IMR-90 (cell line): Measurements from ENCODE around the gene HSPB6. TPM values are rescaled to one million over a fixed set of nuclear protein-coding genes. Genes with fewer than 3 reads are reported as not detected.

Source experiments
- ATAC-seq: fragments of 200-7000 bp; cut with Tn5 transposase; 2 replicates; pipeline ENCODE4 v1.9.1; 2020; ENCODE audit warnings: low read depth, mild to moderate bottlenecking, moderate library complexity
- BruUV-seq: library from RNA; stranded (reverse); fragments of 400-500 nt; replicated peaks from 2 replicates; lab custom pipeline; 2021; lab: Mats Ljungman, UMichigan
- CTCF ChIA-PET: fragments of 300-600 bp; formaldehyde crosslinking; extraction: SDS; loops from one replicate; lab custom pipeline; 2021; ENCODE audit warnings: antibody characterized with exemption; lab: Yijun Ruan, JAX
- POLR2A ChIA-PET: fragments of 300-600 bp; sonication (Branson Sonifier 250); formaldehyde crosslinking; loops from one replicate; lab custom pipeline; 2022; ENCODE audit warnings: antibody characterized with exemption; ENCODE audit not compliant: unreplicated experiment; lab: Charles Lee
- DNase-seq: peaks from one replicate; pipeline ENCODE4 v3.0.0; 2013
- H2AFZ ChIP-seq: replicated peaks from 2 replicates; pipeline ENCODE3; 2013; ENCODE audit warnings: low read length, mild to moderate bottlenecking; ENCODE audit not compliant: poor library complexity
- H2AK5ac ChIP-seq: 2 replicates; pipeline ENCODE4 v1.6.1; 2013; ENCODE audit warnings: low read depth, low read length, inconsistent platforms
- H2AK9ac ChIP-seq: replicated peaks from 2 replicates; pipeline ENCODE3; 2013; ENCODE audit warnings: mild to moderate bottlenecking, low read depth, low read length, moderate library complexity; ENCODE audit not compliant: poor library complexity
- H2BK120ac ChIP-seq: 2 replicates; pipeline ENCODE4 v1.6.1; 2013; ENCODE audit warnings: low read depth, low read length, inconsistent platforms
- H2BK15ac ChIP-seq: 3 replicates; pipeline ENCODE4 v1.6.1; 2013; ENCODE audit warnings: low read depth, low read length, inconsistent platforms
- H2BK20ac ChIP-seq: 2 replicates; pipeline ENCODE4 v1.6.1; 2013; ENCODE audit warnings: low read depth, mild to moderate bottlenecking, inconsistent platforms, low read length, moderate library complexity
- H2BK5ac ChIP-seq: 2 replicates; pipeline ENCODE4 v1.6.1; 2013; ENCODE audit warnings: mild to moderate bottlenecking, low read depth, low read length, inconsistent platforms; ENCODE audit not compliant: poor library complexity, severe bottlenecking
- H3K14ac ChIP-seq: replicated peaks from 2 replicates; pipeline ENCODE4 v1.6.1; 2013; ENCODE audit warnings: low read depth, low read length, inconsistent platforms
- H3K18ac ChIP-seq: 2 replicates; pipeline ENCODE4 v1.6.1; 2013; ENCODE audit warnings: low read depth, low read length, control low read depth
- H3K23ac ChIP-seq: 2 replicates; pipeline ENCODE4 v1.6.1; 2013; ENCODE audit warnings: low read depth, low read length, inconsistent platforms
- H3K27ac ChIP-seq: 2 replicates; pipeline ENCODE4 v1.5.1; 2013; ENCODE audit warnings: mild to moderate bottlenecking, control low read depth, low read length; ENCODE audit not compliant: insufficient read depth
- H3K27me3 ChIP-seq: 2 replicates; pipeline ENCODE4 v1.6.1; 2013; ENCODE audit warnings: low read length; ENCODE audit not compliant: control insufficient read depth, insufficient read depth
- H3K36me3 ChIP-seq: 2 replicates; pipeline ENCODE4 v1.6.1; 2013; ENCODE audit warnings: low read length, mixed read lengths; ENCODE audit not compliant: control insufficient read depth, insufficient read depth
- H3K4ac ChIP-seq: 2 replicates; pipeline ENCODE4 v1.6.1; 2013; ENCODE audit warnings: low read depth, low read length, inconsistent platforms
- H3K4me1 ChIP-seq: 2 replicates; pipeline ENCODE4 v1.6.1; 2013; ENCODE audit warnings: low read length, mixed read lengths; ENCODE audit not compliant: control insufficient read depth, insufficient read depth
- H3K4me2 ChIP-seq: 2 replicates; pipeline ENCODE4 v1.6.1; 2013; ENCODE audit warnings: low read depth, mild to moderate bottlenecking, control low read depth, low read length, moderate library complexity
- H3K4me3 ChIP-seq: 2 replicates; pipeline ENCODE4 v1.5.1; 2013; ENCODE audit warnings: low read depth, mild to moderate bottlenecking, control low read depth, low read length, moderate library complexity; ENCODE audit not compliant: insufficient read depth
- H3K56ac ChIP-seq: 2 replicates; pipeline ENCODE4 v1.6.1; 2013; ENCODE audit warnings: low read length, inconsistent platforms; ENCODE audit not compliant: insufficient read depth; ENCODE audit errors: extremely low read depth
- H3K79me1 ChIP-seq, 2 experiments: 2 replicates each; pipeline ENCODE4 v1.6.1; 2013; ENCODE audit warnings: low read length in 2 of 2, inconsistent platforms in 1 of 2, low read depth in 1 of 2
- H3K9ac ChIP-seq: 2 replicates; pipeline ENCODE4 v1.6.1; 2013; ENCODE audit warnings: low read depth, low read length, control low read depth
- H3K9me1 ChIP-seq: 2 replicates; pipeline ENCODE4 v1.6.1; 2013; ENCODE audit warnings: low read length, inconsistent platforms; ENCODE audit not compliant: insufficient read depth
- H3K9me3 ChIP-seq: 2 replicates; pipeline ENCODE4 v1.6.1; 2013; ENCODE audit warnings: low read length; ENCODE audit not compliant: control insufficient read depth, insufficient read depth
- H4K20me1 ChIP-seq: 2 replicates; pipeline ENCODE4 v1.6.1; 2013; ENCODE audit warnings: low read length, inconsistent platforms; ENCODE audit not compliant: insufficient read depth
- H4K5ac ChIP-seq: 2 replicates; pipeline ENCODE4 v1.6.1; 2013; ENCODE audit warnings: mild to moderate bottlenecking, low read depth, low read length, control low read depth
- H4K8ac ChIP-seq, 2 experiments: 2 replicates each; pipeline ENCODE4 v1.6.1; 2013; ENCODE audit warnings: low read depth in 2 of 2, low read length in 2 of 2, control low read depth in 1 of 2, inconsistent platforms in 1 of 2
- H4K91ac ChIP-seq: 2 replicates; pipeline ENCODE4 v1.6.1; 2013; ENCODE audit warnings: low read depth, low read length, inconsistent platforms; ENCODE audit not compliant: insufficient read depth
- MAFK ChIP-seq: IDR thresholded peaks from 2 replicates; pipeline ENCODE4 v1.6.1; 2012; ENCODE audit warnings: low read depth, low read length, improper control_type of control experiment
- MXI1 ChIP-seq: IDR thresholded peaks from 2 replicates; pipeline ENCODE4 v1.6.1; 2012; ENCODE audit warnings: low read depth, mild to moderate bottlenecking, low read length, moderate library complexity, borderline replicate concordance
- RAD21 ChIP-seq: IDR thresholded peaks from 2 replicates; pipeline ENCODE4 v1.6.1; 2012; ENCODE audit warnings: low read length, improper control_type of control experiment
- USF2 ChIP-seq: fragments of 150-350 bp; IDR thresholded peaks from 2 replicates; pipeline ENCODE4 v1.6.1; 2017; ENCODE audit warnings: mild to moderate bottlenecking, antibody characterized with exemption, low read length, low read depth
- whole genome bisulfite sequencing, 2 experiments: methylation state at CpG; one replicate each; pipeline versions ENCODE4 v1.1.5 to v1.1.7; 2013; ENCODE audit warnings: missing lambda C conversion rate in 2 of 2; ENCODE audit not compliant: insufficient read length in 1 of 2; ENCODE audit errors: extremely low coverage in 2 of 2; 5-methylcytosine and 5-hydroxymethylcytosine counted together
- dilution Hi-C: fragments of 300-500 bp; cut with HindIII; formaldehyde crosslinking; loops from one replicate; pipeline ENCODE4 v1.14.3; 2018; ENCODE audit warnings: low sequenced_read_pairs; ENCODE audit not compliant: unreplicated experiment
- in situ Hi-C: fragments of 300-500 bp; cut with MboI; formaldehyde crosslinking; loops from 3 replicates; pipeline ENCODE4 v1.14.3; 2019; ENCODE audit warnings: low sequenced_read_pairs, inconsistent platforms, mixed read lengths
- intact Hi-C: fragments of 100-400 bp; cut with micrococcal nuclease; formaldehyde crosslinking; loops from 2 replicates; pipeline ENCODE4 v1.10.0; 2022
- polyA plus RNA-seq, 3 experiments: library from polyadenylated mRNA; depleted of rRNA; stranded (reverse); fragments of >200 nt; gene quantifications; 2 replicates each; pipeline ENCODE4 v1.2.3, GENCODE V29; 2012; ENCODE audit warnings: low replicate concordance in 1 of 3
- total RNA-seq: library from RNA; depleted of rRNA; stranded (reverse); fragments of >200 nt; gene quantifications from 2 replicates; pipeline ENCODE4 v1.2.3, GENCODE V29; 2012

Gene HSPB6
- total and polyA plus RNA-seq, 2 of the 4 experiments (the other 2 are of a cell fraction), result 5.7 to 206 TPM

- WGBS, 2 experiments, result 70% methylated on average over 3 of the region's 15 CpGs; no CpG with 5 or more reads in 1 of the 2 experiments
- TF ChIP-seq USF2, result no peak
- TF ChIP-seq MXI1, result no peak
- TF ChIP-seq RAD21, result no peak
- TF ChIP-seq MAFK, result peak; percentile 62
- CTCF ChIA-PET, result no interaction called here
- in situ Hi-C loops (no loop called here), intact Hi-C loops (no loop called here), dilution Hi-C loops (no loop called here)
- no TSS peak for BruUV-seq
- Histone ChIP-seq H3K9ac (no peak overlapping the region), H3K23ac (no peak overlapping the region), H2BK120ac (no peak overlapping the region), H3K27me3 (no peaks in the 10 kb centered on the region), H3K79me1 (no peaks in the 10 kb centered on the region), H3K4me2 (no peak overlapping the region), H3K18ac (no peak overlapping the region), H3K56ac (no peak overlapping the region), H3K4ac (no peak overlapping the region), H3K27ac (no peak overlapping the region), H4K8ac (no peak overlapping the region), H4K5ac (no peak overlapping the region), H3K14ac (no peak overlapping the region), H2AFZ (no peak overlapping the region), H3K36me3 (peaks cover 20% of the 10 kb centered on the region), H2AK5ac (no peak overlapping the region), H4K20me1 (no peaks in the 10 kb centered on the region), H3K9me3 (no peaks in the 10 kb centered on the region), H3K9me1 (no peaks in the 10 kb centered on the region), H2BK5ac (no peak overlapping the region), H3K4me3 (no peak overlapping the region), H3K4me1 (no peaks in the 10 kb centered on the region), H4K91ac (no peak overlapping the region), H2BK20ac (no peak overlapping the region), H2BK15ac (no peak overlapping the region), H2AK9ac (no peak overlapping the region)
- POLR2A ChIA-PET, result no interaction called here
- DNase-seq (no peak), ATAC-seq (no peak)
Measured at GRCh38 chr19:35768082-35768421, 11.2 kb upstream of the HSPB6 start.
